Keratinocyte (primary cell): ENCODE data around the gene ALOX5.

Source experiments
- CTCF ChIP-seq, 3 experiments: IDR thresholded peaks in 1 of 3; conservative IDR thresholded peaks in 1 of 3; optimal IDR thresholded peaks in 1 of 3; 2 replicates in 2 of 3; 3 replicates in 1 of 3; pipeline versions ENCODE3 to v1.5.1; 2011; ENCODE audit warnings: low read length in 3 of 3, mild to moderate bottlenecking in 3 of 3, moderate library complexity in 2 of 3, control low read depth in 1 of 3, inconsistent platforms in 1 of 3; ENCODE audit not compliant: insufficient read depth in 2 of 3; ENCODE audit errors: extremely low read depth in 1 of 3
- EZH2 ChIP-seq: IDR thresholded peaks from one replicate; pipeline ENCODE4 v1.6.1; 2012; ENCODE audit warnings: inconsistent platforms, mild to moderate bottlenecking, low read length, moderate library complexity

GRCh38 chr10:45370202-45370955 is 3.6 kb upstream of the ALOX5 start:
- TF ChIP-seq CTCF (optimal IDR thresholded peaks at IDR 0.05 in 1 of 3, IDR thresholded peaks at IDR 0.05 in 1 of 3, conservative IDR thresholded peaks at IDR 0.05 in 1 of 3; ENCODE audit: extremely low read depth in 1 of 3, insufficient read depth in 2 of 3, low read length in 3 of 3) (no peak), EZH2 (no peak)
